Mucosa of descending colon (tissue), 3 donors: ENCODE data around the gene ARFRP1. TPM values are rescaled to one million over a fixed set of nuclear protein-coding genes. Genes with fewer than 3 reads are reported as not detected.

Experiments
- ATAC-seq: fragments of 200-7000 bp; cut with Tn5 transposase; one replicate; pipeline ENCODE4 v1.9.1; 2020; ENCODE audit warnings: mild to moderate bottlenecking, moderate library complexity
- DNase-seq, 3 donors: peaks; one replicate each; pipeline ENCODE4 v3.0.0-alpha.2; 2020
- H3K36me3 ChIP-seq: fragments of 200-600 bp; one replicate; pipeline ENCODE4 v1.8.0; 2021; ENCODE audit warnings: low read depth, mild to moderate bottlenecking
- H3K4me1 ChIP-seq: fragments of 200-600 bp; one replicate; pipeline ENCODE4 v1.8.0; 2021; ENCODE audit warnings: low read depth, mild to moderate bottlenecking
- H3K4me3 ChIP-seq: fragments of 200-600 bp; one replicate; pipeline ENCODE4 v1.8.0; 2021; ENCODE audit warnings: mild to moderate bottlenecking
- H3K9me3 ChIP-seq: fragments of 200-600 bp; one replicate; pipeline ENCODE4 v1.8.0; 2021; ENCODE audit warnings: mild to moderate bottlenecking
- CTCF ChIP-seq: fragments of 200-600 bp; IDR thresholded peaks from one replicate; pipeline ENCODE4 v1.8.0; 2022; ENCODE audit warnings: antibody characterized with exemption, mild to moderate bottlenecking
- intact Hi-C, 2 donors: fragments of 100-400 bp; cut with DNase I in 1 of 2; cut with micrococcal nuclease in 1 of 2; formaldehyde crosslinking; loops; one replicate each; pipeline versions ENCODE4 v1.11.0 to v1.11.1; 2022; cut with DNase I, micrococcal nuclease
- total RNA-seq, 3 donors: library from RNA; stranded (reverse); fragmentation: NEBNext Ultra II Directional in 2 of 3; extraction: Animal tissue kit (Norgen Biotek cat#: 25700) in 2 of 3; gene quantifications; one replicate each; pipeline versions ENCODE4 v1.2.1 to v1.2.4, GENCODE V29; 2021 to 2023
- donor health status: DM: no; HTN: no; CAD: no; lungs with moderate emphysema.
- donor health status: DM: no; HTN: no; CAD: no.
- donor health status: DM: no; HTN: yes; CAD: no.

The ARFRP1 gene
- total RNA-seq, 3 donors from 2014 or later = 64.5 to 69.7 (median 68.6) TPM

GRCh38 chr20:63741354-63741675 lies 33.5 kb upstream of the ARFRP1 start:
- intact Hi-C loops = no loop called here
- ATAC-seq = no peak
- no peak overlapping the region for H3K4me3 ChIP-seq

GRCh38 chr20:63740627-63741353 lies 33.0 kb upstream of the ARFRP1 start:
- Histone ChIP-seq H3K36me3 (peaks cover 3% of the 10 kb centered on the region), H3K9me3 (no peaks in the 10 kb centered on the region), H3K4me1 (peaks cover 40% of the 10 kb centered on the region), H3K4me3 (peak overlapping the region; percentile 11)
- intact Hi-C loops = no loop called here
- ATAC-seq (peak; percentile 63), DNase-seq (peak; percentile 92 to 94 (median 93))
- no peak for TF ChIP-seq CTCF

More at GRCh38 chr20:63741354-63741675, 33.5 kb upstream of the ARFRP1 start:
- H3K4me1 ChIP-seq = peaks cover 36% of the 10 kb centered on the region
- no peaks in the 10 kb centered on the region for H3K9me3 ChIP-seq
- TF ChIP-seq CTCF = no peak
- H3K36me3 ChIP-seq = peaks cover 3% of the 10 kb centered on the region
- no peak for DNase-seq

DNA sequence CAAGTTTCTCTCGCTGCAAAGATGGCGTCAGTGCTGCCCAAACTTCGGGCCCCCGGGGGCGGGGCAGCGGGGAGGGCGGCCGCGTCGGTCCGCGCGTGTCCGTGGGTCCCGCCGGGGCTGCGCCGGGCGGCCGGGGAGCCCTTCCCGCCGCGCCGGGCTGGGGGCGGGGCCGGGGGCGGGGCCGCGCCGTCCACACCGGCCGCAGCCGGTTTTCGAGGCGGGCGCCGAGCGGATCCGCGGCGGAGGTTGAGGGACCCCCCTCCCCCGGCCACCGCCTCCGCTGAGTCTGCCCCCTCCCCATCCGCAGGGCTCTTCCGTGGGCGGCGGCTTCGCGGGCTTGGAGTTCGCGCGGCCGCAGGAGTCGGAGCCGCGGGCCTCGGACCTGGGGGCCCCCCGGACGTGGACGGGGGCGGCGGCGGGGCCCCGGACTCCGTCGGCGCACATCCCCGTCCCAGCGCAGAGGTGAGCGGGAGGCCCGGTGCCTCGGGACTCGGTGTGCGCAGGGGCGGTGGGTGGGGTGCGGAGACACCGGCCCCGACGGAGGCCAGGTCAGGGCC lies 32.4 kb upstream of the ARFRP1 start:
- TF ChIP-seq CTCF = no peak
- peaks cover 43% of the 10 kb centered on the region for H3K4me1 ChIP-seq
- intact Hi-C loops = no loop called here
- H3K9me3 ChIP-seq = no peaks in the 10 kb centered on the region
- DNase-seq (peak; percentile 49 to 78 (median 75)), ATAC-seq (peak; percentile 16)
- peaks cover 3% of the 10 kb centered on the region for H3K36me3 ChIP-seq
- peak overlapping the region; percentile 11 for H3K4me3 ChIP-seq

DNA sequence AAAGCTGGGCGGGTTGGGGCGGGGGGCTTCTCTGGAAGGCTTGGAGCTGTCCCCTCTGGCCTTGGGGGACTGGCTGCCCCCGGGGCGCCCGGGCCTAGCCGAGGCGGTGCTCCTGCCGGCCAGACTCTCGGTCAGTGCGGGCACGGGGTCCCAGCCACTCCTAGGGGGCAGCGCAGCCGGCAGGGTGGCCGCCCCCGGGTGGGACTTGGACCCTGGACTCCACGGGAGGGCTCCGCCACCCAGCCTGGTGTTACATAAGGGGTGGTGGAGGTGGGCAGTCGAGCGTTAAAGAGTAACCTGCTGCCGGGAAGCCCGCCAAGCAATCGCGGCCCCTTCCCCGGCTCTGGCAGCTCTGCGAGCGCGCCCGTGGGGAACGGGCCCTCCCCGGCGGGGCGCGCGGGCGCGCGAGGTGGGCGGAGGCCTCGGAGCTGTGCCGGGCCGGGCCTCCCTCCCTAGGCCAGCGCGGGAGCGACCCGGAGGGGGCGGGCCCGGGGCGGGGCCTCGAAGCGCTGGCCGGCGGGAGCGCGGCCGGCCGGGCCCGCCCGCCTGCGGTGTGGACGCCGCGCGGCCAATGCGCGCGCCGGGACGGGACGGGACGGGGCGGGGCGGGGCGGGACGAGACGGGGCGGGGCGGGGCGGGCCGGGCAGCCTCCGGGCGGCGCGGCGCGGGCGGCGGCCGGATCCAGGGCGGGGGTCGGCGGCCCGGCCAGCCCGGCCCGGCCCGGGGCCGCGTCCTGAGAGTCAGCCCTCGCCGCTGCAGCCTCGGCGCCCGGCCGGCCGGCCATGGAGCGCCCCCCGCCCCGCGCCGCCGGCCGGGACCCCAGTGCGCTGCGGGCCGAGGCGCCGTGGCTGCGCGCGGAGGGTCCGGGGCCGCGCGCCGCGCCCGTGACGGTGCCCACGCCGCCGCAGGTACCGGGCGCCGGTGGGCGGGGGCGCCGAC lies 31.6 kb upstream of the ARFRP1 start, which contains the start of gene SLC2A4RG:
Gene SLC2A4RG, plus strand, starts transcription at position 647 of the 940 bp plus-strand sequence. Its CDS starts 137 bp downstream, at position 784.
- ATAC-seq = peak; percentile 73
- no peak for TF ChIP-seq CTCF
- peak within 1 kb of the TSS; percentile 11 for H3K4me3 ChIP-seq
- H3K36me3 ChIP-seq = peaks cover 3% of the 10 kb centered on the region
- DNase-seq = peak; percentile 82 to 90 (median 87)
- H3K4me1 ChIP-seq = peaks cover 43% of the 10 kb centered on the region
- no peaks in the 10 kb centered on the region for H3K9me3 ChIP-seq
- intact Hi-C loops = no loop called here

DNA sequence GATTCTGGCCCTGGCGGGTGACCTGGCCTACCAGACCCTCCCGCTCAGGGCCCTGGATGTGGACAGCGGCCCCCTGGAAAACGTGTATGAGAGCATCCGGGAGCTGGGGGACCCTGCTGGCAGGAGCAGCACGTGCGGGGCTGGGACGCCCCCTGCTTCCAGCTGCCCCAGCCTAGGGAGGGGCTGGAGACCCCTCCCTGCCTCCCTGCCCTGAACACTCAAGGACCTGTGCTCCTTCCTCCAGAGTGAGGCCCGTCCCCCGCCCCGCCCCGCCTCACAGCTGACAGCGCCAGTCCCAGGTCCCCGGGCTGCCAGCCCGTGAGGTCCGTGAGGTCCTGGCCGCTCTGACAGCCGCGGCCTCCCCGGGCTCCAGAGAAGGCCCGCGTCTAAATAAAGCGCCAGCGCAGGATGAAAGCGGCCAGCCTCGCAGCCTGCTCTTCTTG lies 30.9 kb upstream of the ARFRP1 start:
- peak; percentile 49 for ATAC-seq
- no peak for TF ChIP-seq CTCF
- peak; percentile 77 to 88 (median 86) for DNase-seq
- H3K4me3 ChIP-seq = no peak overlapping the region
- peaks cover 43% of the 10 kb centered on the region for H3K4me1 ChIP-seq
- no peaks in the 10 kb centered on the region for H3K9me3 ChIP-seq
- intact Hi-C loops = no loop called here
- peaks cover under 1% of the 10 kb centered on the region for H3K36me3 ChIP-seq
